HepG2 (cell line): ENCODE measurements around the gene HMCN2. TPM values are rescaled to one million over a fixed set of nuclear protein-coding genes. Genes with fewer than 3 reads are reported as not detected.

Experiments used
- ATAC-seq: fragments of 200-7000 bp; cut with Tn5 transposase; 3 replicates; pipeline ENCODE4 v1.9.1; 2020; ENCODE audit warnings: mild to moderate bottlenecking, moderate library complexity
- BruUV-seq: library from RNA; stranded (reverse); fragments of 400-500 nt; replicated peaks from 2 replicates; lab custom pipeline; 2021; lab: Mats Ljungman, UMichigan
- CTCF ChIA-PET: fragments of 300-600 bp; formaldehyde crosslinking; extraction: SDS; loops from one replicate; lab custom pipeline; 2021; ENCODE audit warnings: low total read pairs, inconsistent platforms, low intra/inter-chr PET ratio; lab: Yijun Ruan, JAX
- POLR2A ChIA-PET: fragments of 350-600 bp; sonication (Branson Sonifier 250); formaldehyde crosslinking; loops from one replicate; lab custom pipeline; 2020; ENCODE audit warnings: antibody characterized with exemption, inconsistent platforms; lab: Yijun Ruan, JAX
- DNase-seq: peaks from one replicate; pipeline ENCODE4 v3.0.0-alpha.2; 2015; ENCODE audit warnings: low spot score
- FAIRE-seq: peaks from 3 replicates; lab custom pipeline; 2011; peaks lifted over from hg19 to GRCh38; lab: Jason Lieb, UNC
- H2AFZ ChIP-seq: one replicate; pipeline ENCODE4 v1.6.1; 2011; ENCODE audit warnings: low read length, inconsistent platforms
- H3K27ac ChIP-seq: fragments of 300-600 bp; 3 replicates; pipeline ENCODE4 v1.8.0; 2011; ENCODE audit warnings: mixed run types, mild to moderate bottlenecking, mixed read lengths, low read length, inconsistent platforms; ENCODE audit not compliant: insufficient read depth; ENCODE audit errors: extremely low read length
- H3K27me3 ChIP-seq, 2 experiments: fragments of 200-600 bp in 1 of 2; 2 replicates in 1 of 2; 3 replicates in 1 of 2; pipeline versions ENCODE4 v1.6.0 to v1.8.0; 2011; ENCODE audit warnings: low read length in 2 of 2, mild to moderate bottlenecking in 2 of 2, moderate library complexity in 2 of 2, inconsistent platforms in 1 of 2; ENCODE audit not compliant: insufficient read depth in 2 of 2, control insufficient read depth in 1 of 2
- H3K36me3 ChIP-seq, 2 experiments: fragments of 200-600 bp in 1 of 2; replicated peaks in 1 of 2; 2 replicates in 1 of 2; 3 replicates in 1 of 2; pipeline versions ENCODE4 v1.5.1 to v1.8.0; 2011; ENCODE audit warnings: low read length in 2 of 2, inconsistent platforms in 1 of 2; ENCODE audit not compliant: insufficient read depth in 2 of 2, control insufficient read depth in 1 of 2
- H3K4me1 ChIP-seq: 2 replicates; pipeline ENCODE4 v1.5.1; 2012; ENCODE audit warnings: low read length, inconsistent platforms; ENCODE audit not compliant: insufficient read depth
- H3K4me2 ChIP-seq: 2 replicates; pipeline ENCODE4 v1.6.0; 2011; ENCODE audit warnings: low read depth, low read length, inconsistent platforms
- H3K4me3 ChIP-seq, 3 experiments: fragments of 200-600 bp in 1 of 3; sonication (generic), shearing (Covaris generic) in 1 of 3; replicated peaks in 1 of 3; 2 replicates each; pipeline ENCODE4 v1.5.1; 2011 to 2016; ENCODE audit warnings: low read length in 3 of 3, inconsistent platforms in 2 of 3, low read depth in 2 of 3, mild to moderate bottlenecking in 2 of 3, control low read depth in 1 of 3, mixed read lengths in 1 of 3; ENCODE audit not compliant: insufficient read depth in 1 of 3
- H3K79me2 ChIP-seq: one replicate; pipeline ENCODE4 v1.6.1; 2011; ENCODE audit warnings: low read length, inconsistent platforms; ENCODE audit not compliant: insufficient read depth
- H3K9ac ChIP-seq: 2 replicates; pipeline ENCODE4 v1.6.0; 2011; ENCODE audit warnings: mild to moderate bottlenecking, low read depth, low read length, inconsistent platforms; ENCODE audit not compliant: insufficient read depth
- H3K9me3 ChIP-seq: 2 replicates; pipeline ENCODE4 v1.5.1; 2012; ENCODE audit warnings: mild to moderate bottlenecking, low read length
- H4K20me1 ChIP-seq: 2 replicates; pipeline ENCODE4 v1.6.0; 2011; ENCODE audit warnings: inconsistent platforms, mild to moderate bottlenecking, low read length, moderate library complexity; ENCODE audit not compliant: insufficient read depth
- BATF2 ChIP-seq: sonication (generic); formaldehyde crosslinking; IDR thresholded peaks from 2 replicates; pipeline ENCODE4 v1.8.0; 2022; ENCODE audit warnings: mild to moderate bottlenecking, missing genetic modification reagents, moderate library complexity
- CSRNP1 ChIP-seq: sonication (generic); formaldehyde crosslinking; IDR thresholded peaks from 2 replicates; pipeline ENCODE4 v1.8.1; 2023; ENCODE audit warnings: mild to moderate bottlenecking, missing genetic modification reagents
- DMAP1 ChIP-seq: IDR thresholded peaks from 2 replicates; pipeline ENCODE4 v1.6.1; 2016
- MIER3 ChIP-seq: IDR thresholded peaks from 2 replicates; pipeline ENCODE4 v1.6.1; 2016; ENCODE audit warnings: missing compliant biosample characterization, borderline replicate concordance
- PAX8 ChIP-seq: sonication (generic); formaldehyde crosslinking; IDR thresholded peaks from 2 replicates; pipeline ENCODE4 v1.8.0; 2022; ENCODE audit warnings: mild to moderate bottlenecking, missing genetic modification reagents, borderline replicate concordance
- PLRG1 ChIP-seq: fragments of 450-650 bp; conservative IDR thresholded peaks from 2 replicates; pipeline ENCODE4 v1.6.1; 2016
- SCMH1 ChIP-seq: sonication (generic); formaldehyde crosslinking; IDR thresholded peaks from 2 replicates; pipeline ENCODE4 v1.9.0; 2021; ENCODE audit warnings: missing genetic modification reagents, mild to moderate bottlenecking, borderline replicate concordance
- YEATS2 ChIP-seq: sonication (generic); formaldehyde crosslinking; IDR thresholded peaks from 2 replicates; pipeline ENCODE4 v1.4.0; 2020; ENCODE audit warnings: missing genetic modification reagents, borderline replicate concordance
- ZBTB39 ChIP-seq: sonication (generic); formaldehyde crosslinking; IDR thresholded peaks from 2 replicates; pipeline ENCODE4 v1.5.0; 2020; ENCODE audit warnings: missing genetic modification reagents
- ZGPAT ChIP-seq: IDR thresholded peaks from 2 replicates; pipeline ENCODE4 v1.6.1; 2016; ENCODE audit warnings: mild to moderate bottlenecking
- ZMAT3 ChIP-seq: sonication (generic); formaldehyde crosslinking; conservative IDR thresholded peaks from 2 replicates; pipeline ENCODE4 v1.7.0; 2021; ENCODE audit warnings: missing genetic modification reagents
- ZNF644 ChIP-seq: IDR thresholded peaks from 2 replicates; pipeline ENCODE4 v1.6.1; 2016; ENCODE audit warnings: low read depth
- ZNF790 ChIP-seq: sonication (generic); formaldehyde crosslinking; IDR thresholded peaks from 2 replicates; pipeline ENCODE4 v1.8.0; 2022; ENCODE audit warnings: missing genetic modification reagents, mild to moderate bottlenecking, borderline replicate concordance
- ZNF878 ChIP-seq: sonication (generic); formaldehyde crosslinking; IDR thresholded peaks from 2 replicates; pipeline ENCODE4 v1.8.1; 2023; ENCODE audit warnings: mild to moderate bottlenecking, missing genetic modification reagents, moderate library complexity
- WGBS: methylation state at CpG from one replicate; pipeline ENCODE4 v1.1.6; 2017; ENCODE audit warnings: low lambda C conversion rate; 5-methylcytosine and 5-hydroxymethylcytosine counted together
- in situ Hi-C: cut with HindIII; loops from 2 replicates; pipeline ENCODE4 v1.10.0; 2017; ENCODE audit warnings: low pct_unique_long_range_greater_than_20kb; ENCODE audit not compliant: extremely low pct_ligation_motif_present
- intact Hi-C: fragments of 100-400 bp; cut with micrococcal nuclease; formaldehyde crosslinking; loops from one replicate; pipeline ENCODE4 v1.10.0; 2022; ENCODE audit not compliant: unreplicated experiment
- polyA plus RNA-seq, 8 experiments: library from polyadenylated mRNA; depleted of rRNA in 3 of 8; stranded (reverse) in 7 of 8; unstranded in 1 of 8; fragments of >200 nt; fragmentation: Illumina TruSeq in 4 of 8; extraction: Trizol in 4 of 8; gene quantifications; 2 replicates each; pipeline versions ENCODE4 v1.2.1 to v1.2.3, GENCODE V29; 2011 to 2016; ENCODE audit warnings: low read depth in 4 of 8, missing spikeins in 1 of 8, mixed read lengths in 1 of 8; ENCODE audit not compliant: insufficient read depth in 1 of 8
- total RNA-seq, 5 experiments: library from RNA; depleted of rRNA; stranded (reverse); fragments of >200 nt; fragmentation: Illumina TruSeq; extraction: Trizol; gene quantifications; 2 replicates each; pipeline ENCODE4 v1.2.3, GENCODE V29; 2016; ENCODE audit warnings: low read depth in 1 of 5

The HMCN2 gene
- total and polyA plus RNA-seq, 2 of the 13 experiments (the other 11 are each of a cell fraction or from before 2014, with no cell fraction given), result 0.09 TPM; not detected in 1

GRCh38 chr9:130458027-130458803, 192.7 kb downstream of the HMCN2 start:
- Histone ChIP-seq H3K36me3 (no peaks in the 10 kb centered on the region), H3K79me2 (no peaks in the 10 kb centered on the region), H3K9ac (no peak overlapping the region), H3K9me3 (no peaks in the 10 kb centered on the region), H2AFZ (no peak overlapping the region), H3K4me2 (no peak overlapping the region), H3K4me3 (no peak overlapping the region), H3K27me3 (no peaks in the 10 kb centered on the region), H4K20me1 (peaks cover 1% of the 10 kb centered on the region; the same call in 1 of the 2 replicates), H3K27ac (no peak overlapping the region), H3K4me1 (peaks cover 23% of the 10 kb centered on the region)
- ChIA-PET POLR2A (interaction anchor here (1.0 kb wide), 1 partner anchor 69 kb away, joined by 4 read pairs; no protein-coding TSS in a partner anchor), CTCF (no interaction called here)
- TF ChIP-seq ZNF878 (CRISPR knock-in tag) (no peak), PAX8 (no peak), ZMAT3 (CRISPR knock-in tag) (no peak), PLRG1 (no peak), SCMH1 (no peak), MIER3 (CRISPR knock-in tag) (no peak), CSRNP1 (CRISPR knock-in tag) (no peak), YEATS2 (CRISPR knock-in tag) (no peak), ZGPAT (no peak), BATF2 (no peak), ZBTB39 (no peak), ZNF790 (CRISPR knock-in tag) (no peak), DMAP1 (CRISPR knock-in tag) (no peak), ZNF644 (CRISPR knock-in tag) (no peak)
- in situ Hi-C loops (no loop called here), intact Hi-C loops (loop anchor here (10.0 kb wide), 1 partner anchor 147 kb away; no protein-coding TSS in a partner anchor)
- WGBS, result 94% methylated on average over 13 of the region's 23 CpGs
- no TSS peak for BruUV-seq
- DNase-seq (no peak), FAIRE-seq (no peak), ATAC-seq (no peak)
